ENCODE results near the gene SIGMAR1.

- TF ChIP-seq CTCF (IDR thresholded peaks at IDR 0.05) (no peak), POLR2A (IDR thresholded peaks at IDR 0.05) (no peak)
Observed at GRCh38 chr9:34684145-34684544, 46.6 kb upstream of the SIGMAR1 start.

Data from testis (tissue), 2 donors.